Fibroblast of the aortic adventitia (primary cell): Measurements from ENCODE around the gene NRM. TPM values are rescaled to one million over a fixed set of nuclear protein-coding genes. Genes with fewer than 3 reads are reported as not detected.
A peak's percentile ranks its signal among the peaks of the same experiment; 100 is the strongest.

Experiments used
- DNase-seq: peaks from one replicate; pipeline ENCODE4 v3.0.0-alpha.2; 2010; ENCODE audit warnings: low read depth
- H3K4me3 ChIP-seq: 2 replicates; pipeline ENCODE4 v1.5.1; 2011; ENCODE audit warnings: low read depth, mild to moderate bottlenecking, control low read depth, low read length, moderate library complexity
- total RNA-seq: library from RNA; depleted of rRNA; stranded (reverse); fragments of >200 nt; gene quantifications from 2 replicates; pipeline ENCODE4 v1.2.3, GENCODE V29; 2012; ENCODE audit warnings: low replicate concordance
- TF ChIP-seq, protein P1 (sequence below): IDR thresholded peaks from 2 replicates; pipeline ENCODE4 v1.5.1; 2011; ENCODE audit warnings: mild to moderate bottlenecking, low read length, control low read depth, inconsistent platforms; ENCODE audit not compliant: insufficient read depth

NRM gene
- total RNA-seq, 1 donor, result 9.9 TPM

DNA sequence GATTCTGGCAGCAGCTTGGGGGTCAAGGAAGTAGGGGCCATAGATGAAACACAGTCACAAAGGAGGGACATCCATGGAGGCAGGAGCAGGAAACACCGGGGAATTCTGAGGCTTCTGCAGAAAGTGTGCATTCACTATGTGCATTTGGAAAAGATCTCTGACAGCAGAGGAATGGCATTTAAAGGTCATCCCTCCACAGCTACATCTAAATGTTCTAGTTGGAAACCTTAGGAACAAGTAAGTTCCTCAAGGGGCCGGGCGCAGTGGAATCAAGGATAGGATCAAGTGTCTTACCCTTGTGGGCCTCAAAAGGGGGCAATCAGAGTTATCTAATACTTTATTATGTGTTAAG is 35.1 kb downstream of the NRM start:
- TF ChIP-seq, protein P1, sequence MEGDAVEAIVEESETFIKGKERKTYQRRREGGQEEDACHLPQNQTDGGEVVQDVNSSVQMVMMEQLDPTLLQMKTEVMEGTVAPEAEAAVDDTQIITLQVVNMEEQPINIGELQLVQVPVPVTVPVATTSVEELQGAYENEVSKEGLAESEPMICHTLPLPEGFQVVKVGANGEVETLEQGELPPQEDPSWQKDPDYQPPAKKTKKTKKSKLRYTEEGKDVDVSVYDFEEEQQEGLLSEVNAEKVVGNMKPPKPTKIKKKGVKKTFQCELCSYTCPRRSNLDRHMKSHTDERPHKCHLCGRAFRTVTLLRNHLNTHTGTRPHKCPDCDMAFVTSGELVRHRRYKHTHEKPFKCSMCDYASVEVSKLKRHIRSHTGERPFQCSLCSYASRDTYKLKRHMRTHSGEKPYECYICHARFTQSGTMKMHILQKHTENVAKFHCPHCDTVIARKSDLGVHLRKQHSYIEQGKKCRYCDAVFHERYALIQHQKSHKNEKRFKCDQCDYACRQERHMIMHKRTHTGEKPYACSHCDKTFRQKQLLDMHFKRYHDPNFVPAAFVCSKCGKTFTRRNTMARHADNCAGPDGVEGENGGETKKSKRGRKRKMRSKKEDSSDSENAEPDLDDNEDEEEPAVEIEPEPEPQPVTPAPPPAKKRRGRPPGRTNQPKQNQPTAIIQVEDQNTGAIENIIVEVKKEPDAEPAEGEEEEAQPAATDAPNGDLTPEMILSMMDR, result no peak
- no peak overlapping the region for H3K4me3 ChIP-seq
- DNase-seq, result no peak

DNA sequence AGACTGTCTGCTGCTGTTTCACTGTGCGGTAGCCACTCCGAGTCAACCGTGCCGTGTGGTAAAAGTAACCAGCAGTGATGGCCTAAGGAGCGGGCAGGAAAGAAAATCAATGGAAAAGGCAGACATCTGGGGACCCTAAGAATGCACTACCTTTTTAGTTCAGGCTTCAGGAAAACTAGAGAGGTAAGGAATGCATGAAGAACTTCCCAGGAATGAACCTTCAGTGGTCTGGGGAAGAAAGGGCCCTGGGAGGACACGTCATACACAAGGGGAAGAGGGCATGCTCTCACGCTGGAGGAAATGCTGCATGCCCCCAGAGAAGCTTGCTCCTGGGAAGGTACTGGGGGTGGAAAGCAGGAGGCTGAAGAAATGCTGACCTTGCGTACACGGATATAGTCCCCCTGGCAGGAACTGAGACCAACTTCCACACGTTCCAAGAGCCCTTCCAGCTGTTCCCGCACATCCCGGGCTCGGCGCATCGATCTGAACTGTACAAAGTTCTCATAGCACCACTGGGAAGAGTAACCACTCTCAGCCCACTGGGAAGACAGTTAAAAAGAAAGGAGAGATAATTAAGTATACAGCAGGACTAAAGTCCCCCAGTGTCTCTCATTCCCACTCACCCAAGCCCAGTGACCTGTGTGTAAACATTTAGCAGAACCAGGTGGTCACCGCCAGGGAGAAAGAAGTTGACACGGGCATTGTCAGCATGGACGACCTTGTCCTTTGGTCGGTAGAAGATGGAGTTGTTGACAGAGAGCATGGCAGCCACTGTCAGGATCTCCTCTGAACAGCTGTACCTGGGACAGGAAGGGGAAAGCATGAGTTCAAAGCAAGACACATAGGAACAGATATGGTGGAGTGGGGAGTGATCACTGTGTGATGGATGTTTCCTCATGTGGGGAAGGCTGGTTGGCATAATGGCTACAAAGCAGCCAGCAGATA is 35.7 kb downstream of the NRM start:
- TF ChIP-seq, protein P1, result no peak
- no peak for DNase-seq
- H3K4me3 ChIP-seq, result no peak overlapping the region

DNA sequence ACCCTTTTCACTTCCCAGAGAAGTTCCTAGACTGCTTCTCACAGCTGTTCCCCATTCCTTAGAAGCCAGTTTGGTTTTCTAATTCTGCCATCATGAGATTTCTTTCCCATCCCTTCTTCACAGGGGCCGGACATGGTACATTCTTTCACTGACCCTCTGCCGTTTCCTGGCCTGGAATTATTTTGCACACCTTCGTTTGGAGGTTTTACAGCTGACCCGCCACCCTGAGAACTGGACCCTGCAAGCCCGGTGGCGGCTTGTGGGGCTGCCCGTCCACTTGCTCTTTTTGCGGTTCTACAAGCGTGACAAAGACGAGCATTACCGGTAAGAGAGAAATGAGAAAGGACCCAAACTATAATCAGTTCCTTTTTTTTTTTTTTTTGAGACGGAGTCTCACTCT is 39.6 kb downstream of the NRM start:
- H3K4me3 ChIP-seq, result no peak overlapping the region
- no peak for DNase-seq
- TF ChIP-seq, protein P1, result no peak

DNA sequence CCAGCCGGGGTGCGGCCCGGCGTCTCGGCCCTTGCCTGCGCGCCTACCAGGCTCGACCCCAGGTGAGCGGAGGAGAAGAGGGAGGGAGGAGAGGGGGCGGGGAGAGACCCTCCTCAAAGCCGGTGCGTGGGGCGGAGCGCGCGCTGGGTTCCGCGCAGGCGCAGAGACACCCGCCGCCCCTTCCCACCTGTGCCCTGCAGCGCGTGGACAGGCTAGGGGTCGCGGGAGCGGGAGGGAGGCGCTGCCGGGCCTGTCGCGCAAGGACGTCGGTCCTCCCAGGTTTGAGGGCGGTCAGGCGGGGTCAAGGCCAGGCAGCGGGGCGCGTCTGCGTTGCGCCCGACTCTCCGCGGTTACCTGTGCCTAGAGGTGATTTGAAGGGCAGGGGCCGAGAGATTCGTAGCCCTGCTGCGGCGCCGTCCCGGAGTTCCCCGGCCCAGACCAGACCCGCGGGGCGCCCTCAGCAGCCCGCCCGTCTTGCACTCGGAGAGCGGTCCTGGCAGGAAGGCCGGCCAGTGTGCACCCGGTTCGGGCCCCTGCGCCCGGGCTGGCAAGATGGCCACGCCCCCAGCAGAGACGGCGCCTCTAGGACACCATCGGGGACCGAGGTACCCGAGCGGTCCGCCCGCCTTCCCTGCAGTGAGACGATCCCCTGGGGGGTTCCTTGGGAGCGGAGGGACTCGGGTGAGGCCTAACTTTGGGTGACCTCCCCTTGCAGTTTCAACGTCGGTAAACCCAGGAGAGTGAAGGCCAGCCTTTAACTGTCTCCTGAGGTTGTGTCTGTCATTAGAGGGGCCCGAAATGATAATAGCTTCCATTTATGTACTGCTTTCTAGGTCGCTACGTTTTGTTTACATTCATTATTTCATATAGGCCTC is 43.3 kb downstream of the NRM start:
- DNase-seq, result peak; percentile 25
- TF ChIP-seq, protein P1, result no peak

DNA sequence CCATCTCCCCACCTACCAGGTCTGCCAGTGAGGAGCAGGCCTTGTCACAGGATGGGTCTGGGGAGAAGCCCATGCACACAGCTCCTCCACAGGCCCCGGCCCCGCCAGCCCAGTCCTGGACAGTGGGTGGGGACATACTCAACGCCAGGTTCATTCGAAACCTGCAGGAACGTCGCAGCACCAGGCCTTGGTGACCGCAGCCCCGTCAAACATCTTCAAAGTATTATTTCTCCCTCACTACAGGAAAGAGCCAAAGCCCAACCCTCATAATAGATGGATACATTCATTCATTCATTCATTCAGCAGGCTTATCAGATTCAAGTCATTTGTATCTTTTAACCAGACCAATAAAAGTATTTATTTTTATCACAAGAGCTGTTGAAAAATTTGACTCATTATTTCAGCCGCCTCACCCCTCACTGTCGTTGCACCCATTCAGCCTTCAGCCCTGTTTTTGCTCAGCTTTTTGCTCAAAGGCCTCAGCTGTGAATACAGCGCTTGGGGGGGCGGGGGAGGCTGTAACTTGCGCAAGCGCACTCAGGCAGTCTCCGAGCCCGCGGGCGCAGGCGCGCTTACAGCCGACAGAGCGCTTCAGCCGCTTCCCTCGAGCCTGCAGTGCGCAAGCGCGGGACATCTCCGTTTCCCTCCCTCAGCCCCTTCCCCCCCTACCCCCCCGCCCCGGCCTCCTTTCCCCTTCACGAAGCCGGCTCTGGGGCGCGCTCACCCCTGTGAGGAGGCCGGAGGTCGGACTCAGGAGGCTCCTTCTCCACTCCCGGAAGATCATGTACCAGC is 44.1 kb downstream of the NRM start, which contains the start of gene C6orf136:
C6orf136 (plus strand) TSS at position 684 of the 792 bp plus-strand sequence; CDS start at position 783, 99 bp downstream.
- peak within 1 kb of the TSS; percentile 91 for H3K4me3 ChIP-seq
- TF ChIP-seq, protein P1, result no peak
- DNase-seq, result peak; percentile 92

More for the DNA sequence above, 43.3 kb downstream of the NRM start:
- H3K4me3 ChIP-seq, result peak overlapping the region; percentile 91

DNA sequence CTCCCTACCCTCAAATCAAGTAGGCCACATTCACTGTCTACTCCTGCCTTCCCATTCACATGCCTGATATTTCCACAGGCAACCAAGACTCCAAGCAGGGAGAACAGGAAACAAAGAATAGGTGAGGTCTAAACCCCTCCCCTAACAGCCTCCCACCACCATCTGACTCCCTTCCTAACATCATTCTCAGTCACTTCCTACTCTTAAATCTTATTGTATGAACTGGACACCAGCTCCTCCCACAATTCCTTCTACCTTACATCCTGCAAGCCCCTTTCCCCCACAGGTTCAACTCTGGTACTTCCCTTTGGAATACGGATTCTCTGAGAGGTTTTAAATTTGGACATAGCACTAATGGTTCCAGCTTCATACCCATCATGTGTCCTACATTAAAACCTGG is 44.8 kb downstream of the NRM start:
- no peak for DNase-seq
- TF ChIP-seq, protein P1, result no peak
- H3K4me3 ChIP-seq, result no peak overlapping the region
